ENCODE measurements around the gene CDH15.

- TF ChIP-seq CTCF (IDR thresholded peaks at IDR 0.05): peak; percentile 80
- no peak for TF ChIP-seq EZH2 (IDR thresholded peaks at IDR 0.05)
- TF ChIP-seq EZH2phosphoT487 (IDR thresholded peaks at IDR 0.05): no peak
These were observed 45.0 kb downstream of the CDH15 start for GRCh38 chr16:89216315-89217137.

All from neural progenitor cell (in vitro differentiated cells).